ENCODE results near the gene NME7.

NME7 gene

GRCh38 chr1:169271098-169271497 lies 96.5 kb downstream of the NME7 start:
- Histone ChIP-seq H3K36me3 (ENCODE audit: insufficient read depth, low read length) (no peaks in the 10 kb centered on the region), H3K4me3 (no peak overlapping the region), H3K9ac (ENCODE audit: insufficient read length) (no peak overlapping the region), H3K27ac (no peak overlapping the region), H3K9me3 (ENCODE audit: low read depth, low read length) (no peaks in the 10 kb centered on the region)
- no peak for DNase-seq (ENCODE audit: low read depth, low spot score)
- no peak for TF ChIP-seq EZH2 (IDR thresholded peaks at IDR 0.05)
- TF ChIP-seq FOXP2 (optimal IDR thresholded peaks at IDR 0.05; ENCODE audit: control extremely low read depth, extremely low read length, insufficient read depth), result no peak
- no peak for TF ChIP-seq POLR2AphosphoS5 (IDR thresholded peaks at IDR 0.05; ENCODE audit: borderline replicate concordance, low read depth, low read length)

DNA sequence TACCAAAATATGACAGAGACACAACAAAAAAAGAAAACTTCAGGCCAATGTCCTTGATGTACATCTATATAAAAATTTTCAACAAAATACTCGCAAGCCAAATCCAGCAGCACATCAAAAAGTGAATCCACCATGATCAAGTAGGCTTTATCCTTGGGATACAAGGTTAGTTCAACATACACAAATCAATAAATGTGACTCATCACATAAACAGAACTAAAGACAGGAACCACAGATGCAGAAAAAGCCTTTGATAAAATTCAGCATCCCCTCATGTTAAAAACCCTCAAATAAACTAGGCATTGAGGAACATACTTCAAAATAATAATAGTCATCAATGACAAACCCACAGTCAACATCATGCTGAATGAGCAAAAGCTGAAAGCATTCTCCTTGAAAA lies 101.5 kb downstream of the NME7 start:
- Histone ChIP-seq H3K4me3 (no peak overlapping the region), H3K27ac (no peak overlapping the region), H3K9ac (ENCODE audit: insufficient read length) (no peak overlapping the region), H3K36me3 (ENCODE audit: insufficient read depth, low read length) (no peaks in the 10 kb centered on the region), H3K9me3 (ENCODE audit: low read depth, low read length) (no peaks in the 10 kb centered on the region)
- TF ChIP-seq EZH2 (IDR thresholded peaks at IDR 0.05) (no peak), POLR2AphosphoS5 (IDR thresholded peaks at IDR 0.05; ENCODE audit: borderline replicate concordance, low read depth, low read length) (no peak), FOXP2 (optimal IDR thresholded peaks at IDR 0.05; ENCODE audit: control extremely low read depth, extremely low read length, insufficient read depth) (no peak)
- no peak for DNase-seq (ENCODE audit: low read depth, low spot score)

- DNase-seq (ENCODE audit: low read depth, low spot score), result no peak
Measured at GRCh38 chr1:169263059-169263458, 104.5 kb downstream of the NME7 start.

DNA sequence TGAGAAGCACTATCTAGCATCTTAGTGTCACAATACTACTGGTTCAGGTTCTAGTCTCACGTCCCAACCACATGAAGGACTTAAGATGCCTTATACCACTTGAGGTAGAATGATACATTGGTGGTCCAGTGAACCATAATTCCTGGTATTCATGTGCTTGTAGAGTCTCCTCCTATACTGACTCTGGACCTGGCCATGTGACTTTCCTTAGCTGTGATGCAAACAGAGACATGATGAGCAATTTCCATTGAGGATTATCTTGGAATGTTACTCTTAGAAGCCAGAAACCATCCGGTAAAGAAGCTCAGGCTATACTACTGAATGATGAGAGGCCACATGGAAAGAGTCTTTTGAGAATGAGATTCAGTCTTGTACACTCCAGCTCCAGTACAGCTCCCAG lies 105.7 kb downstream of the NME7 start:
- Histone ChIP-seq H3K4me3 (no peak overlapping the region), H3K27ac (no peak overlapping the region), H3K9ac (ENCODE audit: insufficient read length) (no peak overlapping the region), H3K9me3 (ENCODE audit: low read depth, low read length) (no peaks in the 10 kb centered on the region), H3K36me3 (ENCODE audit: insufficient read depth, low read length) (no peaks in the 10 kb centered on the region)
- TF ChIP-seq EZH2 (IDR thresholded peaks at IDR 0.05) (no peak), POLR2AphosphoS5 (IDR thresholded peaks at IDR 0.05; ENCODE audit: borderline replicate concordance, low read depth, low read length) (no peak), FOXP2 (optimal IDR thresholded peaks at IDR 0.05; ENCODE audit: control extremely low read depth, extremely low read length, insufficient read depth) (no peak)
- no peak for DNase-seq (ENCODE audit: low read depth, low spot score)

More at GRCh38 chr1:169263059-169263458, 104.5 kb downstream of the NME7 start:
- H3K4me3 ChIP-seq, result no peak overlapping the region
- no peaks in the 10 kb centered on the region for H3K36me3 ChIP-seq (ENCODE audit: insufficient read depth, low read length)
- H3K9ac ChIP-seq (ENCODE audit: insufficient read length), result no peak overlapping the region
- TF ChIP-seq EZH2 (IDR thresholded peaks at IDR 0.05), result no peak
- TF ChIP-seq FOXP2 (optimal IDR thresholded peaks at IDR 0.05; ENCODE audit: control extremely low read depth, extremely low read length, insufficient read depth), result no peak
- no peak for TF ChIP-seq POLR2AphosphoS5 (IDR thresholded peaks at IDR 0.05; ENCODE audit: borderline replicate concordance, low read depth, low read length)
- H3K27ac ChIP-seq, result no peak overlapping the region
- no peaks in the 10 kb centered on the region for H3K9me3 ChIP-seq (ENCODE audit: low read depth, low read length)

DNA sequence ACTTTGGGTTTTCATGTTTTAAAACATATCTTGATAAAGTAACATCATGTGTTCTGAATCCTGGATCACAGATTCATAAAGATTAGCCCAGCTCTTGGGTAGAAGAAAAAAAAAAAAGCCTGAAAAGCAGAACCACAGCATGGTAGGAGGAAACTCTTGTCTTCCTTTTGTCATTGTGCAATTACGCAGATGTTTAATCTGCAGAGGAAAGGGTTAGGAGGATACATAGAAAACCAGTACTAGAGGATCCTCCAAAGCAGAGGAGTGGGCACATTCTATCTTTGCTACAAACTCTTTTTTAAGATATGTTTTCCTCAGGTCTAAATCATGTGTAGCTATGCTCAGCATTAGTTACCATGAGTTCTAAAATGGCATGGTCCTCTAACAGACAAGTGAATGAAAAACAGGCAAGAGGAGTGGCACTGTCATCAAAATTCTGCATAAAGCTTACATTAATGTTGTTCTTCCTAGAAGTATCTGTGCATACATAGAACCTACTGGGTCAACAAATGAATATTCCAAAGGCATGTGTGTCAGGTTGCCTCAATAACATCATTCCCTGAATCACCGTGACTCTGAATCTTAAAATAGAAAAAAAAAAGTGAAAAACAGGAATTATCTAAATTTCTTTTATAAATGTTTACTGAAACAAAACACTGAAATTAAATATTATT lies 107.0 kb downstream of the NME7 start:
- Histone ChIP-seq H3K27ac (no peak overlapping the region), H3K36me3 (ENCODE audit: insufficient read depth, low read length) (no peaks in the 10 kb centered on the region), H3K4me3 (no peak overlapping the region), H3K9me3 (ENCODE audit: low read depth, low read length) (no peaks in the 10 kb centered on the region), H3K9ac (ENCODE audit: insufficient read length) (no peak overlapping the region)
- TF ChIP-seq EZH2 (IDR thresholded peaks at IDR 0.05) (no peak), FOXP2 (optimal IDR thresholded peaks at IDR 0.05; ENCODE audit: control extremely low read depth, extremely low read length, insufficient read depth) (no peak), POLR2AphosphoS5 (IDR thresholded peaks at IDR 0.05; ENCODE audit: borderline replicate concordance, low read depth, low read length) (no peak)
- DNase-seq (ENCODE audit: low read depth, low spot score), result no peak

DNA sequence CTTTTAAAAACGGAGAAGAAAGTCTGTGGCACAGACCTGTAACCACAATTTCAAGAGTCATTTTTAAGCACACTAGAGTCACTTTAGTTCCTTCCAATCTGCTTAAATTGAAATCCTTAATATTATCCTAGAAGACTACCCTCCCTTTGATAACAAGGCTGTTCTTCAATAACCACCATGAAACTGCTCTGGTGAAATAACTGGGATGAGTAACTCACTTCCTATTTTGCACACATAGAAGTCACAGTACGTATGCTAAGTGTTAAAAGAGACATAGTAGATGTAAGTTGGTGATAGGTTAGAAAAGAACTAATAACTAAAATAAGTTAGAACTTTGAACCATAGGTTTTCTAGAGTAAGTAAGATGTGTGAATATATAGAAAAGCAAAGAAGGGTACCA lies 107.8 kb downstream of the NME7 start:
- no peak for DNase-seq (ENCODE audit: low read depth, low spot score)
- H3K36me3 ChIP-seq (ENCODE audit: insufficient read depth, low read length), result no peaks in the 10 kb centered on the region
- TF ChIP-seq FOXP2 (optimal IDR thresholded peaks at IDR 0.05; ENCODE audit: control extremely low read depth, extremely low read length, insufficient read depth), result no peak
- TF ChIP-seq EZH2 (IDR thresholded peaks at IDR 0.05), result no peak
- no peak for TF ChIP-seq POLR2AphosphoS5 (IDR thresholded peaks at IDR 0.05; ENCODE audit: borderline replicate concordance, low read depth, low read length)
- H3K4me3 ChIP-seq, result no peak overlapping the region
- no peak overlapping the region for H3K27ac ChIP-seq
- no peaks in the 10 kb centered on the region for H3K9me3 ChIP-seq (ENCODE audit: low read depth, low read length)
- H3K9ac ChIP-seq (ENCODE audit: insufficient read length), result no peak overlapping the region

GRCh38 chr1:169250795-169251194 lies 116.8 kb downstream of the NME7 start:
- TF ChIP-seq FOXP2 (optimal IDR thresholded peaks at IDR 0.05; ENCODE audit: control extremely low read depth, extremely low read length, insufficient read depth), result no peak
- no peak for TF ChIP-seq POLR2AphosphoS5 (IDR thresholded peaks at IDR 0.05; ENCODE audit: borderline replicate concordance, low read depth, low read length)
- TF ChIP-seq EZH2 (IDR thresholded peaks at IDR 0.05), result no peak
- no peak overlapping the region for H3K9ac ChIP-seq (ENCODE audit: insufficient read length)
- no peak for DNase-seq (ENCODE audit: low read depth, low spot score)

DNA sequence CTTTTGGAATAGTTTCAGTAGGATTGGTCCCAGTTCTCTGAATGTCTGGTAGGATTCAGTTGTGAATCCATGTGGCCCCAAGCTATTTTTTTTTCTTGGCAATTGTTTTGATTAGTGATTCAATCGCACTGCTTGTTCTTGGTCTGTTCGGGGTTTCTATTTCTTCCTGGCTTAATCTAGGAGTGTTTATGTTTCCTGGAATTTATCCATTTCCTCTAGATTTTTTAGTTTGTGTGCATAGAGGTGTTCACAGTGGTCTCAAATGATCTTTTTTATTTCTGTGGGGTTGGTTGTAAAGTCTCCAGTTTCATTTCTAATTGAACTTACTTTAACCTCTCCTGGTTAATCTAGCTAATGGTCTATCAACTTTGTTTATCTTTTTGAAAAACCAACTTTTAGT lies 117.6 kb downstream of the NME7 start:
- no peak overlapping the region for H3K9ac ChIP-seq (ENCODE audit: insufficient read length)
- no peak overlapping the region for H3K27ac ChIP-seq
- no peak overlapping the region for H3K4me3 ChIP-seq
- TF ChIP-seq FOXP2 (optimal IDR thresholded peaks at IDR 0.05; ENCODE audit: control extremely low read depth, extremely low read length, insufficient read depth), result no peak
- TF ChIP-seq EZH2 (IDR thresholded peaks at IDR 0.05), result no peak
- TF ChIP-seq POLR2AphosphoS5 (IDR thresholded peaks at IDR 0.05; ENCODE audit: borderline replicate concordance, low read depth, low read length), result no peak
- no peaks in the 10 kb centered on the region for H3K36me3 ChIP-seq (ENCODE audit: insufficient read depth, low read length)
- no peaks in the 10 kb centered on the region for H3K9me3 ChIP-seq (ENCODE audit: low read depth, low read length)
- no peak for DNase-seq (ENCODE audit: low read depth, low spot score)

More at GRCh38 chr1:169250795-169251194, 116.8 kb downstream of the NME7 start:
- no peak overlapping the region for H3K27ac ChIP-seq
- no peaks in the 10 kb centered on the region for H3K36me3 ChIP-seq (ENCODE audit: insufficient read depth, low read length)
- H3K9me3 ChIP-seq (ENCODE audit: low read depth, low read length), result no peaks in the 10 kb centered on the region
- no peak overlapping the region for H3K4me3 ChIP-seq

DNA sequence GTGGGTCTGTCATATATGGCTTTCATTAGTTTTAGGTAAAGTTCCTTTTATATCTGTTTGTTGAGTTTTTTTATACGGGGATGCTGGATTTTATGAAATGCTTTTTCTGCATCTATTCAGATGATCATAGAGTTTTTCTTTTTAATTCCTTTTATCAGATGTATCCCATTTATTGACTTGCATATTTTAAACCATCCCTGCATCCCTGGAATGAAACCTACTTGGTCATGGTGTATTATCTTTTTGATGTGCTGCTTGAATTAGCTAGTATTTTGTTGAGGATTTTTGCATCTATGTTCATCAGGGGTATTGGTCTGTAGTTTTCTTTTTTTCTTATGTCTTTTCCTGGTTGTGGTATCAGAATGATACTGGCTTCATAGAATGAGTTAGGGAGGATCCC lies 118.0 kb downstream of the NME7 start:
- Histone ChIP-seq H3K4me3 (no peak overlapping the region), H3K9ac (ENCODE audit: insufficient read length) (no peak overlapping the region), H3K9me3 (ENCODE audit: low read depth, low read length) (no peaks in the 10 kb centered on the region), H3K27ac (no peak overlapping the region), H3K36me3 (ENCODE audit: insufficient read depth, low read length) (no peaks in the 10 kb centered on the region)
- TF ChIP-seq POLR2AphosphoS5 (IDR thresholded peaks at IDR 0.05; ENCODE audit: borderline replicate concordance, low read depth, low read length) (no peak), EZH2 (IDR thresholded peaks at IDR 0.05) (no peak), FOXP2 (optimal IDR thresholded peaks at IDR 0.05; ENCODE audit: control extremely low read depth, extremely low read length, insufficient read depth) (no peak)
- DNase-seq (ENCODE audit: low read depth, low spot score), result no peak
